Natural killer cell (primary cell): Measurements from ENCODE around the gene FAM162A. TPM values are rescaled to one million over a fixed set of nuclear protein-coding genes. Genes with fewer than 3 reads are reported as not detected.

ENCODE experiments used
- ATAC-seq, 3 donors: fragments of 150-1000 bp in 2 of 3; fragments of 200-7000 bp in 1 of 3; cut with Tn5 transposase; 1 replicate in 1 of 3; 2 replicates in 2 of 3; pipeline ENCODE4 v1.10.0; 2021; ENCODE audit warnings: mild to moderate bottlenecking in 2 of 3, moderate library complexity in 2 of 3
- DNase-seq, 2 donors: peaks; one replicate each; pipeline versions ENCODE4 v3.0.0 to v3.0.0-alpha.2; 2013 to 2021; ENCODE audit warnings: mixed read lengths in 1 of 2
- H3K27ac ChIP-seq: one replicate; pipeline ENCODE4 v1.5.1; 2013; ENCODE audit warnings: mild to moderate bottlenecking, low read length
- H3K27me3 ChIP-seq: one replicate; pipeline ENCODE4 v1.6.1; 2013; ENCODE audit warnings: low read length; ENCODE audit not compliant: control insufficient read depth, insufficient read depth
- H3K36me3 ChIP-seq: one replicate; pipeline ENCODE4 v1.6.1; 2013; ENCODE audit warnings: low read length; ENCODE audit not compliant: control insufficient read depth, insufficient read depth
- H3K4me1 ChIP-seq: one replicate; pipeline ENCODE4 v1.6.1; 2013; ENCODE audit warnings: low read length; ENCODE audit not compliant: control insufficient read depth, insufficient read depth
- H3K4me3 ChIP-seq: one replicate; pipeline ENCODE4 v1.5.1; 2013; ENCODE audit warnings: low read length
- H3K9me3 ChIP-seq: one replicate; pipeline ENCODE4 v1.6.1; 2013; ENCODE audit warnings: low read length; ENCODE audit not compliant: control insufficient read depth, insufficient read depth
- H3K27ac Mint-ChIP-seq, 2 donors: one replicate each; pipeline ENCODE4 v1.8.0; 2022; ENCODE audit warnings: mild to moderate bottlenecking in 2 of 2, mixed read lengths in 2 of 2, moderate library complexity in 1 of 2
- H3K27me3 Mint-ChIP-seq, 2 donors: one replicate each; pipeline ENCODE4 v1.8.0; 2022; ENCODE audit warnings: low read depth in 2 of 2, mixed read lengths in 2 of 2
- H3K36me3 Mint-ChIP-seq: one replicate; pipeline ENCODE4 v1.8.0; 2022; ENCODE audit warnings: mixed read lengths
- H3K4me1 Mint-ChIP-seq, 2 donors: one replicate each; pipeline ENCODE4 v1.8.0; 2022; ENCODE audit warnings: mixed read lengths in 2 of 2
- H3K4me3 Mint-ChIP-seq: one replicate; pipeline ENCODE4 v1.8.0; 2022; ENCODE audit warnings: mild to moderate bottlenecking, moderate library complexity, mixed read lengths
- H3K9me3 Mint-ChIP-seq, 2 donors: one replicate each; pipeline ENCODE4 v1.8.0; 2022; ENCODE audit warnings: mixed read lengths in 2 of 2
- CTCF ChIP-seq: fragments of 200-600 bp; IDR thresholded peaks from one replicate; pipeline ENCODE4 v1.8.0; 2022; ENCODE audit warnings: antibody characterized with exemption
- WGBS: methylation state at CpG from one replicate; pipeline ENCODE4 v1.1.7; 2013; ENCODE audit warnings: missing lambda C conversion rate; ENCODE audit not compliant: insufficient coverage; 5-methylcytosine and 5-hydroxymethylcytosine counted together
- intact Hi-C: fragments of 100-400 bp; cut with micrococcal nuclease; formaldehyde crosslinking; loops from one replicate; pipeline ENCODE4 v1.14.2; 2022
- total RNA-seq, 4 donors: library from RNA; stranded (reverse); fragments of 120-200 nt in 1 of 4; gene quantifications; one replicate each; pipeline versions ENCODE4 v1.2.3 to v1.2.4, GENCODE V29; 2013 to 2022

The FAM162A gene
- total RNA-seq, 3 donors from 2014 or later (not counting 1 experiment from before 2014, with no cell fraction given) = 12.2 to 18.4 (median 16.3) TPM

- H3K4me1 Mint-ChIP-seq = peaks cover 0 to 13% of the 10 kb centered on the region in 2 donors
- Histone ChIP-seq H3K4me1 (no peaks in the 10 kb centered on the region), H3K36me3 (peaks cover 70% of the 10 kb centered on the region), H3K27ac (no peak overlapping the region), H3K9me3 (no peaks in the 10 kb centered on the region), H3K4me3 (no peak overlapping the region), H3K27me3 (no peaks in the 10 kb centered on the region)
- DNase-seq (peak in 1 of 2 donors; percentile 28), ATAC-seq (peak in 1 of 3 donors; percentile 34)
- H3K27me3 Mint-ChIP-seq = no peaks in the 10 kb centered on the region
- peak; percentile 44 for TF ChIP-seq CTCF
- no peaks in the 10 kb centered on the region for H3K9me3 Mint-ChIP-seq
- intact Hi-C loops = loop anchor here (2.0 kb wide), 1 partner anchor 220 kb away; no protein-coding TSS in a partner anchor
- peak overlapping the region; percentile 8 to 39 for H3K27ac Mint-ChIP-seq
- 75% methylated on average over 3 of the region's 4 CpGs for WGBS
- peaks cover 17% of the 10 kb centered on the region for H3K36me3 Mint-ChIP-seq
- no peak overlapping the region for H3K4me3 Mint-ChIP-seq
Observed at GRCh38 chr3:122458992-122459391, 75.0 kb downstream of the FAM162A start.

GRCh38 chr3:122461806-122462205 is 77.8 kb downstream of the FAM162A start:
- no peak for TF ChIP-seq CTCF
- intact Hi-C loops = loop anchor here (5.0 kb wide), 1 partner anchor 40 kb away; no protein-coding TSS in a partner anchor
- Histone ChIP-seq H3K4me1 (no peaks in the 10 kb centered on the region), H3K36me3 (peaks cover 58% of the 10 kb centered on the region), H3K9me3 (no peaks in the 10 kb centered on the region), H3K27me3 (no peaks in the 10 kb centered on the region), H3K4me3 (no peak overlapping the region), H3K27ac (no peak overlapping the region)
- no peak for DNase-seq
- no CpG with 5 or more reads among the region's 3 CpGs for WGBS
- peak overlapping the region; percentile 45 to 68 for H3K27ac Mint-ChIP-seq
- no peak overlapping the region for H3K4me3 Mint-ChIP-seq
- peaks cover 0 to 13% of the 10 kb centered on the region in 2 donors for H3K4me1 Mint-ChIP-seq
- peaks cover 17% of the 10 kb centered on the region for H3K36me3 Mint-ChIP-seq
- no peak for ATAC-seq
- no peaks in the 10 kb centered on the region for H3K27me3 Mint-ChIP-seq
- no peaks in the 10 kb centered on the region for H3K9me3 Mint-ChIP-seq

Other genes starting within 250 kb of the FAM162A start
- gene CASR, start 200.5 kb upstream of the FAM162A start, total RNA-seq = under 1 TPM in 1 of 3 donors, not detected in 2; 0.10 TPM
- 1 to 10 TPM; 3.1 to 7.8 (median 4.0) TPM for gene CSTA, start 58.9 kb upstream of the FAM162A start, total RNA-seq
- 10 to 100 TPM in 2 of 3 donors, 1 to 10 TPM in 1; 9.6 to 16.4 (median 14.1) TPM for gene MIX23, start 951 bp upstream of the FAM162A start, total RNA-seq
- gene WDR5B, start 31.9 kb downstream of the FAM162A start, total RNA-seq = 1 to 10 TPM; 5.1 to 9.4 (median 6.3) TPM
- gene KPNA1, start 130.8 kb downstream of the FAM162A start, total RNA-seq = 10 to 100 TPM; 62.3 to 67.1 (median 63.1) TPM
- gene PARP9, start 180.1 kb downstream of the FAM162A start, total RNA-seq = 10 to 100 TPM; 23.8 to 41.1 (median 38.5) TPM
- gene DTX3L, start 180.2 kb downstream of the FAM162A start, total RNA-seq = 10 to 100 TPM; 40.8 to 61.0 (median 51.8) TPM
- 100 to 1,000 TPM; 164 to 199 (median 198) TPM for gene PARP15, start 193.5 kb downstream of the FAM162A start, total RNA-seq